ENCODE data around the gene MGAM2.

Gene MGAM2

DNA sequence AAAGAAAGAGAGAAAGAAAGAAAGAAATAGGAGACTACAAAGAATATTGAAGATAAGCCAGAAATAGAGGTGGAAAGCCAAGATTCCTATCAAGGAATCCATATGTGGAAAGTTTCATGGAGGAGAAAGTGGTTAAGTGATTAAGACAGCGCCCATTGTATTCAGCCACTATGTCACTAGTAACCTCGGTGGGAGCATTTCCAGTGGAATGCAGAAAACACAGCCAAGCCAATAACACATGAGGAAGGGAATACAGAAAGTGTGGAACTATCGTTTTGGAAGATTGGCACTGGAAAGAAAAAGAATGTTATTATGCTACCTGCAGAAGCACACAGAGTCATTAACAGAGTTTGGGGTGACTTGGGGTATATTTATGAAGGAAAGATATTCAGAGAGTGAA, 2.7 kb downstream of the MGAM2 start:
- DNase-seq: no peak

- no peak for DNase-seq
Observed at GRCh38 chr7:142120524-142120923, 9.0 kb downstream of the MGAM2 start.

GRCh38 chr7:142123184-142123583, 11.7 kb downstream of the MGAM2 start:
- no peak for DNase-seq

DNA sequence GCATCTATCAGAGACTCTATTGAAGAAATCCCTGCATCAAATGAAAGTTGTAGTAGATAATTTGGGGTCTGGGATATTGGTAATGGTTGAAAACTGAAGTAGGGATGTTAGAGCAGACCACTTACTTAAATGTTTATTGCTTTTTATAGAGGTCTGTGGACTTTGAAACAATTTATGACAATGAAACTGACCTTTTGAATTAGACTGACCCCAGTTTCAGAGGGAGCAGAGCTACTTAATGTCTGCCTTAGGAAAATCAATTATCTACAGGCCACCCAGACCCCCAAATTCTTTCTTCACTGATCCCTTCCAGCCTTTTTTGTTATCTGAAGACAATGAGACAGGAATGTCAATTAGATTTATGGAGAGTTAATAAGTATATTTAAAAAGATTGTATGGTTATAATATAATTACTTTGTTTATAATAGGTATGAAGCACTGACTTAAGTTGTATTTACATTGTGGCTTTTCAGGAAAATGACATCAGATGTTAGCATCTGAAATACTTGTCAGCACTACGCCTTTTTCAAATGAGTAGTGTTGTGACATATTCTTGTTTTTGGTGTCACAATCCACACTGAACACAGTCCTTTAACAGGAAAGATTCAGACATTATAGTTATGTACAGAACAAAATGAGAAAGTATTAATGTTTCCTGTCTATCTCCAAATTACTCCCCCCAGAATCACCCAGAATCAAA, 13.9 kb downstream of the MGAM2 start:
- no peak for DNase-seq

DNA sequence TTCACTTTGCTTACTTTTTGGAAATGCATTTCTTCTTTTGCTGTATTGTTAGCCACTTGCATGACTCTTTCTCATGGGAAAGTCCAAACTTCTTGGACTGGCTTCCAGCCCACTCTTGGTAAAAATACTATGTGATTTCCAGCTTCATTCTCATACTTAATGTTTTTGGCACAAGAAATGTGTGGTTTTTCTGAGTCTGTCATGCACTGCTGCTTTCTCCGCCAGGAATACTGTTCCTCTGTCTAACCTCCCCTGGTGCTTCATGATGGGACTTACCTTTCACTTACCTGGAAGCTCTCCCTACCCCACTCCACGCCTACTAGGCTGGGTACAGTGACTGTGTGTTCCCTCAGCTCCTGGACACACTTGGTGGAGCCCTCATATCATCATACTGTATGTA, 18.7 kb downstream of the MGAM2 start:
- no peak for DNase-seq

DNA sequence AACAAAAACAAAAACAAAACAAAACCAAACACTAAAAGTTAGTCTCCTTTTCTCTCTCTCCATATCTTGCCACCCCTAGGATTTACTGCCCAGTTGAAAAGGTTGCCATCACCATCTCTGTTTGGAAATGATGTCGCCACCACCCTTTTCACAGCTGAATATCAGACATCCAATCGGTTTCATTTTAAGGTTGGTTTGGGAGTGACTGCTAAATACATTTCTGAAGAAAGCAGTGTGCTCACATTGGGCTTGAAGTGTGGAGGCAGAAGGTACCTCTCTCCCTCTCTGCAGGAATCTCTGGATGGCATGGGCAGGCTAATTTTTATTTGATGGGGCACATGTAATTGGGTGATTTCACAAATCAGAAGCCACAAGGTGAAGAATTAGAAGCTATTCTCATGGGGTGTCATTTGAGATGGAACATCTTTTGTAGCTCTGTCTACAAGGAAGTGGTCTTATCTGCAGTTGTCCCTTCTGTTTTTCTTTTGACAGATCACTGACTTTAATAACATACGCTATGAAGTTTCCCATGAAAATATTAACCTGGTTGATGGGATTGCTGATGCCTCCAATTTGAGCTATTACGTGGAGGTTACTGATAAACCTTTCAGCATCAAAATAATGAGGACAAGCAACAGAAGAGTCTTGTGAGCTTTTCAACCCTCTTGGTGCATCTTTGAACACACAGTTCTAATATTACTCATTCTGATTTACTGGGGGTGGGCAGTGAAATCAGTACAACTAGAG, 20.1 kb downstream of the MGAM2 start:
- no peak for DNase-seq

GRCh38 chr7:142133731-142134148, 22.2 kb downstream of the MGAM2 start:
- DNase-seq: no peak

DNA sequence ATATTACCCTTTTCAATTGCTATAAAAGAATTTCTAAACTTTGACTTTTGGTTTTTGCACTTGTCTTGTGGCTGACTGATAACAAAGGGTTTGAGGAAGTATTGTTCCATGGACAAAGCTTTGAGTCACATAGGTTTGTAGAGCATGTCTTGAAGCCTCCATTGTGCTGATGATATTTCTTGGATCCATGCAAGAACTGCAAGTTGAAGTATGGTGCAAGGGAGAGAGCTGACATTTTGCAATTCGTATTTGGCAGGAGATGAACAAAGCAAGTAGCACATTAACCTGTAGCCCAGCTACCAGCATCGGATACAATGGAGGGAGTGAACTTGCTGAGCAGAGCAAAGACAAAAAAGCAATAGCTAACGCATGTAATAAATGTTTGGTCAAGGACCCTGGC, 23.4 kb downstream of the MGAM2 start:
- DNase-seq: no peak

DNA sequence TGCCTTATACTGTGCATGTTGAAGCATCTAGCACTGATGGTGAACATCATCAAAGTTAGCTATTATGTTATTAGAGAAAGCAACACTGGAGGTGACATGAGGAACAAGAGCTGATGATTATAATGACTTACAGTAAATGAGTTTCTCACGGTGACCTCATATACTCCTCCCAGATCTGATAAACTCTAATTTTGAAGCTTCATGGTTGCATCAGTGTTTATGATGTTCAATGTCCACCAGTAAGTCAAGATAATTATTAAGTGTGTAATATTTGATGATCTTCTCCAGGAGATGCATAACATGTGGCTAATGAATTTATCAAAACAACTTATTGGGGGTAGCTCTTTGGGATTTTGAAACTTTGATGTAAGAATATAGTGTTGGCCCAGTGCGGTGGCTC, 27.5 kb downstream of the MGAM2 start:
- DNase-seq: no peak

DNA sequence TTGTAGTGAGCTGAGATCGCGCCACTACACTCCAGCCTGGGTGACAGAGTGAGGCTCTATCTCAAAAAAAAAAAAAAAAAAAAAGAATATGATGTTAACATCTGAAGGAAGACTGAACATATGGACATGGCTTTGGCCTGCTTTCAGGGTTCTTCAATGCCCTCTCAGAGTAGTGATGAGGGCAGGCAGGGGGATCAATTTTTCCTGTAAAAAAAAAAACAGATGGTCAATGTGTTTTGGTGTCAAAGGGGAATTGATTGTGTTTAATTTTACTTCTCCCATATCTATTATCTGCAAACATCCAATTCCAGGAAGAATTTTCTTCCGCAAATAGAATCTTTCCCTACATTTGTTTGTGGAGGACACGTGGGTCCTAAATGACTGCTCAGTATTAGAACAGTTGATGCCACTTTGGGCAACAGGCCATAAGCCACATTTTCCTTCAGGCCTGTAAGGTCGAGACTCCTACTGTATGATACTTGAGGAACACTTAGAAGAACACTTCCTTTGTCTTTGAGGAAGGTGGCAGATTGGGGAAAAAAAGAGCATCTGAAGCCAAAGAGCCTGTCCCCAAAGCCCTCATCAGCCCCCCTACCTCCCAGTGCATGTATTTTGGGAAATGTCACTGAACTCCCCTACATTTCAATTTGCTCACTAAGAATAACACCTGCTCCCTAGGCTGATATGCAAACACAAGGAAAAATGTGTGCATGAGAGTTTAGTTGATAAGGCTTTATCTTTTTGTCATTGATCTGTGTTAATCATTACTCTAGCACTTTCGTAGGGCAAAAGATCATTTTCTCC, 28.3 kb downstream of the MGAM2 start:
- no peak for DNase-seq

DNA sequence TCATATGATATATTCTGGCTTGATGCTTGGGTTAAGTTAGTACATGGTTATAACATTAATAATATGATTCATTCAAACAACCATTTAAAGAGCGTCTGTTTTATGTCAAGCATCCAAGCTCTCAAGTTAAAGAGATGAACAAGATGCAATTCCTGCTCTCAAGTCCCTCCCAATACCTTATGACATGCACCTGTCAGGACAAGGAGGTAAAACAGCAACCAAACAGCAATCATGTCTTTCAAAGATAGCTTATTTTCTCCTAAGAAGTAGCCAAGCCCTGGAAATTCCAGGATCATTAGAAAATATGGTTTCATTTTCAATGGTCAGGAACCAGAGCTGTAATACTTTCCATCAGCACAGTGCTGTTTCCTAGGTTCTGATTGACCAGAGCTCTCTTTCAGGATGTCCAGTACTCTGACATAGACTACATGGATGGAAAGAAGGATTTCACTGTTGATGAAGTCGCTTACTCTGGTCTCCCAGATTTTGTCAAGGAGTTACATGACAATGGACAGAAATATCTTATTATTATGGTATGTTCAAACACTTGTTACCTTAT, 29.0 kb downstream of the MGAM2 start:
- DNase-seq: no peak

DNA sequence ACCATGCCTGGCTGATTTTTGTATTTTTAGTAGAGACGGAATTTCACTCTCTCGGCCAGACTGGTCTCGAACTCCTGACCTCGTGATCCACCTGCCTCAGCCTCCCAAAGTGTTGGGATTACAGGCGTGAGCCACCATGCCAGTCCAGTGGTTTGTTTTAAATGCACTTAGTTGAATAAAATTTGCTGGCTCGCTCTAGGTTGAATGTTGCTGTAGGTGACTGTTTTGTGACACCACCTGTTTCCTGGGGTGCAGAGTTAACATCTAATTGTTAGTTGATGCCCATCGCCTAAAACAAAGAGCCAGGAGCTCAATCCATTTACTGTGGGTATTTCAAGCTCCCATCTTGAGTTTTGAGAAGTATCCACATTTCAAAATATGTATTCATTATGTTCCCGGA, 31.2 kb downstream of the MGAM2 start:
- DNase-seq: no peak

- DNase-seq: no peak
Observed at GRCh38 chr7:142146124-142146523, 34.6 kb downstream of the MGAM2 start.

- DNase-seq: no peak
Observed at GRCh38 chr7:142150356-142150755, 38.8 kb downstream of the MGAM2 start.

- DNase-seq: no peak
Observed at GRCh38 chr7:142150869-142151268, 39.4 kb downstream of the MGAM2 start.

- DNase-seq: no peak
Observed at GRCh38 chr7:142152076-142152475, 40.6 kb downstream of the MGAM2 start.

GRCh38 chr7:142153400-142153799, 41.9 kb downstream of the MGAM2 start:
- DNase-seq: no peak

GRCh38 chr7:142158736-142159496, 47.4 kb downstream of the MGAM2 start:
- no peak for DNase-seq

GRCh38 chr7:142161921-142162320, 50.4 kb downstream of the MGAM2 start:
- no peak for DNase-seq

- no peak for DNase-seq
Observed at GRCh38 chr7:142168746-142169145, 57.2 kb downstream of the MGAM2 start.

- DNase-seq: no peak
Observed at GRCh38 chr7:142172932-142173331, 61.4 kb downstream of the MGAM2 start.

All from amygdala (tissue), 56 donors.